Neural cell (in vitro differentiated cells): ENCODE results near the gene SP100. TPM values are rescaled to one million over a fixed set of nuclear protein-coding genes. Genes with fewer than 3 reads are reported as not detected.

Source experiments
- H2AFZ ChIP-seq: fragments of 200-600, 300-800 bp; sonication (generic), shearing (Covaris generic); 2 replicates; pipeline ENCODE4 v1.6.0; 2014; ENCODE audit warnings: low read depth, mild to moderate bottlenecking, antibody characterized with exemption, low read length, moderate library complexity
- H3F3A ChIP-seq: fragments of 200-600 bp; shearing (Covaris generic); 2 replicates; pipeline ENCODE4 v1.6.1; 2016; ENCODE audit warnings: mild to moderate bottlenecking, moderate library complexity, mixed read lengths, antibody characterized with exemption, low read length; ENCODE audit not compliant: insufficient read depth, poor library complexity, severe bottlenecking
- H3K27ac ChIP-seq: fragments of 200-600, 300-800 bp; sonication (generic), shearing (Covaris generic); 2 replicates; pipeline ENCODE4 v1.5.1; 2014; ENCODE audit warnings: mild to moderate bottlenecking, low read length, moderate library complexity
- H3K27me3 ChIP-seq: fragments of 300-800, 200-600 bp; sonication (generic), shearing (Covaris generic); 2 replicates; pipeline ENCODE4 v1.6.0; 2014; ENCODE audit warnings: mild to moderate bottlenecking, low read depth, low read length, moderate library complexity; ENCODE audit not compliant: insufficient read depth
- H3K36me3 ChIP-seq: fragments of 300-800, 200-600 bp; sonication (generic), shearing (Covaris generic); 2 replicates; pipeline ENCODE4 v1.5.1; 2014; ENCODE audit warnings: mild to moderate bottlenecking, antibody characterized with exemption, low read length, moderate library complexity; ENCODE audit not compliant: insufficient read depth
- H3K4me2 ChIP-seq: fragments of 300-800, 200-600 bp; sonication (generic), shearing (Covaris generic); 2 replicates; pipeline ENCODE4 v1.6.0; 2014; ENCODE audit warnings: mild to moderate bottlenecking, low read length
- H3K4me3 ChIP-seq: fragments of 300-800, 200-600 bp; sonication (generic), shearing (Covaris generic); 2 replicates; pipeline ENCODE4 v1.5.1; 2014; ENCODE audit warnings: mild to moderate bottlenecking, low read length, moderate library complexity
- H3K79me2 ChIP-seq: fragments of 200-600 bp; shearing (Covaris generic); replicated peaks from 2 replicates; pipeline ENCODE4 v1.6.0; 2014; ENCODE audit warnings: mild to moderate bottlenecking, low read length, moderate library complexity; ENCODE audit not compliant: insufficient read depth
- H3K9ac ChIP-seq: fragments of 300-800, 200-600 bp; sonication (generic), shearing (Covaris generic); 2 replicates; pipeline ENCODE4 v1.6.1; 2016; ENCODE audit warnings: mild to moderate bottlenecking, low read length, mixed read lengths
- H3K9me2 ChIP-seq: fragments of 200-600 bp; shearing (Covaris generic); 2 replicates; pipeline ENCODE4 v1.6.1; 2016; ENCODE audit warnings: mild to moderate bottlenecking, low read length, mixed read lengths; ENCODE audit not compliant: insufficient read depth
- H3K9me3 ChIP-seq: fragments of 200-600, 300-800 bp; sonication (generic), shearing (Covaris generic); 2 replicates; pipeline ENCODE4 v1.6.1; 2016; ENCODE audit warnings: mild to moderate bottlenecking, mixed run types, low read length, moderate library complexity, mixed read lengths
- H4K20me1 ChIP-seq: fragments of 200-600 bp; shearing (Covaris generic); 2 replicates; pipeline ENCODE4 v1.6.1; 2016; ENCODE audit warnings: mild to moderate bottlenecking, mixed run types; ENCODE audit not compliant: insufficient read depth
- EP300 ChIP-seq: fragments of 450-650 bp; conservative IDR thresholded peaks from 2 replicates; pipeline ENCODE4 v1.6.1; 2014; ENCODE audit warnings: antibody characterized with exemption, mild to moderate bottlenecking, moderate library complexity; ENCODE audit not compliant: poor library complexity, severe bottlenecking
- EZH2 ChIP-seq: fragments of 200-600, 300-800 bp; shearing (Covaris generic), sonication (generic); IDR thresholded peaks from 2 replicates; pipeline ENCODE4 v1.6.1; 2014; ENCODE audit warnings: antibody characterized with exemption, low read length, borderline replicate concordance, mild to moderate bottlenecking; ENCODE audit not compliant: insufficient read depth, poor library complexity, severe bottlenecking
- MXI1 ChIP-seq: fragments of 450-650 bp; conservative IDR thresholded peaks from 2 replicates; pipeline ENCODE4 v1.6.1; 2014; ENCODE audit warnings: antibody characterized with exemption, mild to moderate bottlenecking; ENCODE audit not compliant: poor library complexity, severe bottlenecking
- POLR2AphosphoS5 ChIP-seq: IDR thresholded peaks from 2 replicates; pipeline ENCODE4 v1.6.1; 2012
- RAD21 ChIP-seq: fragments of 450-650 bp; conservative IDR thresholded peaks from 2 replicates; pipeline ENCODE4 v1.6.1; 2014; ENCODE audit warnings: antibody characterized with exemption, mild to moderate bottlenecking, moderate library complexity
- REST ChIP-seq: IDR thresholded peaks from 2 replicates; pipeline ENCODE4 v1.6.1; 2012; ENCODE audit warnings: borderline replicate concordance
- SMC3 ChIP-seq: fragments of 450-650 bp; conservative IDR thresholded peaks from 2 replicates; pipeline ENCODE4 v1.6.1; 2014; ENCODE audit warnings: antibody characterized with exemption, mild to moderate bottlenecking, moderate library complexity; ENCODE audit not compliant: poor library complexity
- TAF1 ChIP-seq: IDR thresholded peaks from 2 replicates; pipeline ENCODE4 v1.6.1; 2012; ENCODE audit warnings: low read depth
- polyA plus RNA-seq: library from polyadenylated mRNA; depleted of rRNA; stranded (reverse); fragments of >200 nt; gene quantifications from 2 replicates; pipeline ENCODE4 v1.2.3, GENCODE V29; 2014
- TF ChIP-seq, protein P1 (sequence below): fragments of 450-650 bp; IDR thresholded peaks from 2 replicates; pipeline ENCODE4 v1.5.1; 2014; ENCODE audit warnings: antibody characterized with exemption, mild to moderate bottlenecking, moderate library complexity; ENCODE audit not compliant: poor library complexity, severe bottlenecking

SP100 gene
- polyA plus RNA-seq, 1 donor from 2014 or later = not detected

GRCh38 chr2:230383453-230383852, 32.5 kb upstream of the SP100 start:
- no peaks in the 10 kb centered on the region for H3K27me3 ChIP-seq
- H4K20me1 ChIP-seq = no peaks in the 10 kb centered on the region
- H3K27ac ChIP-seq = no peak overlapping the region
- H3K9me3 ChIP-seq = no peaks in the 10 kb centered on the region
- no peaks in the 10 kb centered on the region for H3K36me3 ChIP-seq
- H3K9ac ChIP-seq = no peak overlapping the region
- no peaks in the 10 kb centered on the region for H3F3A ChIP-seq
- no peak for TF ChIP-seq EP300
- TF ChIP-seq REST = no peak
- TF ChIP-seq SMC3 = no peak
- H3K4me2 ChIP-seq = no peak overlapping the region
- H3K4me3 ChIP-seq = no peak overlapping the region
- H3K79me2 ChIP-seq = no peaks in the 10 kb centered on the region
- H2AFZ ChIP-seq = no peak overlapping the region
- no peaks in the 10 kb centered on the region for H3K9me2 ChIP-seq

GRCh38 chr2:230384986-230385385, 31.0 kb upstream of the SP100 start:
- H2AFZ ChIP-seq = no peak overlapping the region

More at GRCh38 chr2:230384986-230385385, 31.0 kb upstream of the SP100 start:
- Histone ChIP-seq H3K4me2 (no peak overlapping the region), H3K27ac (no peak overlapping the region), H3K27me3 (no peaks in the 10 kb centered on the region), H3K4me3 (no peak overlapping the region), H3K36me3 (no peaks in the 10 kb centered on the region), H3F3A (no peaks in the 10 kb centered on the region), H3K9me2 (no peaks in the 10 kb centered on the region), H3K9me3 (no peaks in the 10 kb centered on the region), H4K20me1 (no peaks in the 10 kb centered on the region), H3K79me2 (no peaks in the 10 kb centered on the region), H3K9ac (no peak overlapping the region)
- no peak for TF ChIP-seq REST
- TF ChIP-seq POLR2AphosphoS5 = no peak
- TF ChIP-seq TAF1 = no peak
- TF ChIP-seq MXI1 = no peak
- TF ChIP-seq SMC3 = no peak
- TF ChIP-seq, protein P1, sequence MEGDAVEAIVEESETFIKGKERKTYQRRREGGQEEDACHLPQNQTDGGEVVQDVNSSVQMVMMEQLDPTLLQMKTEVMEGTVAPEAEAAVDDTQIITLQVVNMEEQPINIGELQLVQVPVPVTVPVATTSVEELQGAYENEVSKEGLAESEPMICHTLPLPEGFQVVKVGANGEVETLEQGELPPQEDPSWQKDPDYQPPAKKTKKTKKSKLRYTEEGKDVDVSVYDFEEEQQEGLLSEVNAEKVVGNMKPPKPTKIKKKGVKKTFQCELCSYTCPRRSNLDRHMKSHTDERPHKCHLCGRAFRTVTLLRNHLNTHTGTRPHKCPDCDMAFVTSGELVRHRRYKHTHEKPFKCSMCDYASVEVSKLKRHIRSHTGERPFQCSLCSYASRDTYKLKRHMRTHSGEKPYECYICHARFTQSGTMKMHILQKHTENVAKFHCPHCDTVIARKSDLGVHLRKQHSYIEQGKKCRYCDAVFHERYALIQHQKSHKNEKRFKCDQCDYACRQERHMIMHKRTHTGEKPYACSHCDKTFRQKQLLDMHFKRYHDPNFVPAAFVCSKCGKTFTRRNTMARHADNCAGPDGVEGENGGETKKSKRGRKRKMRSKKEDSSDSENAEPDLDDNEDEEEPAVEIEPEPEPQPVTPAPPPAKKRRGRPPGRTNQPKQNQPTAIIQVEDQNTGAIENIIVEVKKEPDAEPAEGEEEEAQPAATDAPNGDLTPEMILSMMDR = no peak
- no peak for TF ChIP-seq RAD21
- no peak for TF ChIP-seq EZH2
- no peak for TF ChIP-seq EP300
